DMS 273 treated with DMSO at 0.1 percent for 48 hours (cell line): Measurements from ENCODE around the gene ZFYVE19.
A peak's percentile ranks its signal among the peaks of the same experiment; 100 is the strongest.

Source experiments
- DNase-seq: peaks from one replicate; lab custom pipeline; 2025; lab: John Stamatoyannopoulos, UW

The ZFYVE19 gene

DNA sequence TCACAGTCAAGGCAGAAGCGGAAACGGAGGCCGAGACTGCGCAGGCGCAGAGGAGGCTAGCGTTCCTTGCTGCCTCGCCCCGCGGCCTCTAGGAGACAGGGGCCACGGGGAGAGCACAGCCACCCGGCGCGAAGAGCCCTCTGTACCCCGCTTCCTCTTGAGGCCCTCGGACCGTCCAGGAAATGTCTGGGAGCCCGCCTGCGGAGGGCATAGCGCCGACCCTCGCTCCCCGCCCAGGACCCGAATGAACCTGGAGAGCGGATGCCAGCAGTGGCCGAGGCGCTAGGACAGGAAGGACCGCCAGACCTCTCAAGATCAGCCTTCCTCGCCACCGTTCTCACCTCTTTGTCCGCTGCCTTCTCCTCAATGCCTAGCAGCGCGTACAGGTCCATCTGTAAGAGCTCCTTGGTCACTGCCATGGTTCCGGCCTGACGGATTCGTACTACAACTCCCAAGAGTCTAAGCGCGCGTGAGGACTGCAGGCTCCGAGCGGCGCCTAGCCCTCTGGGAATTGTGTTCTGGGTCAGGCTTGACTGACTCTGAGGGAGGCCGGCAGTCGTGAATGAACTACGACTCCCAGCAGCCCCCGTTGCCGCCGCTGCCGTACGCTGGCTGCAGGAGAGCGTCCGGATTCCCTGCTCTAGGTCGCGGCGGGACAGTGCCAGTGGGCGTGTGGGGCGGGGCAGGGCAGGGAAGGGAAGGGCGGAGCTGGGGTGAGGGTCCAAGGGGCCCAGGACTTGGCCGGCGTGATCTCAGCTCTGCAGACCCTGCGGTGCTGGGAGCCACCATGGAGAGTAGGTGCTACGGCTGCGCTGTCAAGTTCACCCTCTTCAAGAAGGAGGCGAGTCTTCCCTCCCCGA, at the start of gene ZFYVE19, which contains the start of gene DNAJC17:
Gene ZFYVE19 (plus strand): TSS at position 62 of the 860 bp plus-strand sequence. CDS start 501 bp downstream, at position 563.
Gene DNAJC17 (minus strand): TSS at position 446 of the 860 bp plus-strand sequence. CDS start 27 bp downstream, at position 419.
- peak; percentile 90 for DNase-seq

GRCh38 chr15:40759961-40760360, 46.9 kb upstream of the ZFYVE19 start:
- no peak for DNase-seq

- DNase-seq, result no peak
Observed at GRCh38 chr15:40762919-40763800, 43.7 kb upstream of the ZFYVE19 start.

DNA sequence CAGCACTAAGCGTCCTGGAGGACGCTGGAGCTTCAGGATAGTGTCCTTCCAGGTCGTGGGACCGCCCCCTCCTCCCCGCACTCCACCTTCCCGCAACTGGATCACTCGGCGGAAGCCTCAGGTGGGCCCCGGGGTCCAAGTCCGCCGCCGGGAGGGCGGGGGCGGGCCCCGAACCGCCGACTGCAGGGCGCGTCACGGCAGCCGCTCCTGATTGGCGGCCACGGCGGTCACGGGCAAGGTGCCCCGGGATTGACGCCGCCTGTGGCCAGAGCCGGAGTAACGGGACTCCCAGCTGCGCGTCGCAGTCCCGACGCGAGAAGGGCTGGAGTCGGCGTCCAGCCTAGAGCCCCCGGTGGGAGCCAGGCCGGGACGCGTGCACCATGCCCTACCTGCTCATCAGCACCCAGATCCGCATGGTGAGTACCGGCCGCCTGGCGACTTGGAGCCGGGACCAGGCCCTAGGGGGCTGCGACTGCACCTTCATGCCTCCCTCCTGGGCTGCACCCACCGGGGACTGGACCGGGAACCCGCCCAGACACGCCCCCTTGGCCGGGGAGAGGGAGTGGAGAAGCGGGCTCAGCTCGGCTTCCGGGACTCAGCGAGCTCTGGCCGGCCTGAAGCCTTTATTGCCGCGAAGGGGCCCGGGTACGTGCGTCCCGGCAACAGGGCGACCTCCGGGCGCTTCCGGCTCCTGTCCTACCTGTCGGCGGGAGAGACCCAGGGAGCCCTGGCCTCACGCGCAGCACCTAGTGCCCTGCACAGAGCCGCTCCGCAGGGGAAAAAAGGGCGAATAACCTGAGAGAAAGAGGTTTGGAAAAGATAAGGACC, 42.9 kb upstream of the ZFYVE19 start, which contains the start of gene GCHFR:
Gene GCHFR (plus strand): TSS at position 268 of the 828 bp plus-strand sequence. CDS start 113 bp downstream, at position 381.
- no peak for DNase-seq

- DNase-seq, result no peak
Observed at GRCh38 chr15:40764629-40765103, 42.2 kb upstream of the ZFYVE19 start.

DNA sequence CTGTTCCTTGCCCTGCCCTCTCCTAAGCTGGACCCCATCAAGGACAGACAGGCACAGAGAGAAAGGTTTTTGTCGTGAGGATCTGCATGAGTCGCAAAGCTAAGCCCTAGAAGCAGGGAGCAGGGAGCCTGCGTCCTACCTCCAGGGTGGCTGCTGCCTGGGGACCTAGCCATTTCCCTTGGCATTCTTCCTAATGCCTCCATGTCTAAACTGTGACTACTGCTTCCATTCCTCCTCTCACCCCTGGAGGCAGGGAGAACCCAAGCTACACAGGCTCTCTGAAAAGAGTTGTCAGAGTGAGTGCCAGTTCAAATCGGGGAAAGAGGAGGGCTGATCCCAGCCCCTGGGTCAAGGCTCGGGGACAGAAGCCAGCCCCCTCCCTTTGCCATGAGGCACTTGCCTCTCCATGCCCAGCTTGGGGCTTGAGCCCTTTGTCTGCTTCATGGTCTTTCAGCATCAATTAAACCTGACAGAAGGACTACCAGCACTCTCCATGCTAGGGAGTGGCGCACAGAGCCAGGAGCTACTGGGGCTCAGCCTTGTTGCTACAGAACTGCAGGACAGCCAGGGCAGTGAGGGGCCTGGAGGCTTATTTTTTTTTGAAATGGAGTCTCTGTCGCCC, 40.6 kb upstream of the ZFYVE19 start:
- DNase-seq, result no peak

DNA sequence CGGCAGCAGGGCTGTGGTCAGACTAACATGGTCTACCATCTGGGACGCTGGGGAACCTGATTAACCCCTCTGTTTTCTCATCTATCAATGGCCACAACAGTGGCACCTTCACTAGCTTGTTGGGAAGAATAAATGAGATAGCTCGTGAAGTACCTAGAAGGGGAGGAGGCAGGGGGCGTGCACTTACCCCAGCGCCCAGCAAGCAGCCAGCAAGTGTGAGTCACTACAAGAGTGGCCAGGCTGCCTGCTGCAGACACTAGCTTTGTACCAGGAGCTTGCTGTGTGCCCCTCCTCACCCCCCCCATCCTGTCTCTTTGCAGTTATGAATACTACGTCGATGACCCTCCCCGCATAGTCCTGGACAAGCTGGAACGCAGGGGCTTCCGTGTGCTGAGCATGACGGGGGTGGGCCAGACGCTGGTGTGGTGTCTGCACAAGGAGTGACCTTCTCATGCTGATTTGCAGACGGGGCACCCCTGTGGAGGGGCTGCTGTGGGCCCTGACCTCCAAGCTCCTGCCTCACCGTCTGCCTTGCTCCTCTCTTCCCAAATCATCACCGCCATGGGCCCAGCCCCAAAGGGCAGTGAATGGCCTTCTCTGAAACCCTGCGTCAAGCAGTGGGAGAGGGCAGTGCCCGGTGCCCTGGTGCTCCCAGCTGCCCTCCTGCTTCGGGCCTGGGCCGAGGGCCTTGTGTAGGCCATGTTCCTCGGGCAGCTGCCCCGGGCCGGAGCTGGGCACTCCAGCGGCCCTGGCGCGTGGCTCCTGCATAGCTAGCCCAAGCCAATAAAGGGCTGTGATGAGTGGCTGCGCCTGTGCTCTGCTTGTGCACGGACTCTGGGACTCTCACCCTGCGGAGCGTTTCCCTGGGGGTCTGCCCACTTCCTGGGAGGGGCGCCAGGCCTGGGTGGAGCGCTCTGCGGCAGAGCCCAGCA, 39.7 kb upstream of the ZFYVE19 start:
- DNase-seq, result no peak

- DNase-seq, result no peak
Observed at GRCh38 chr15:40767838-40768500, 38.9 kb upstream of the ZFYVE19 start.

GRCh38 chr15:40768521-40769273, 38.2 kb upstream of the ZFYVE19 start:
- no peak for DNase-seq

DNA sequence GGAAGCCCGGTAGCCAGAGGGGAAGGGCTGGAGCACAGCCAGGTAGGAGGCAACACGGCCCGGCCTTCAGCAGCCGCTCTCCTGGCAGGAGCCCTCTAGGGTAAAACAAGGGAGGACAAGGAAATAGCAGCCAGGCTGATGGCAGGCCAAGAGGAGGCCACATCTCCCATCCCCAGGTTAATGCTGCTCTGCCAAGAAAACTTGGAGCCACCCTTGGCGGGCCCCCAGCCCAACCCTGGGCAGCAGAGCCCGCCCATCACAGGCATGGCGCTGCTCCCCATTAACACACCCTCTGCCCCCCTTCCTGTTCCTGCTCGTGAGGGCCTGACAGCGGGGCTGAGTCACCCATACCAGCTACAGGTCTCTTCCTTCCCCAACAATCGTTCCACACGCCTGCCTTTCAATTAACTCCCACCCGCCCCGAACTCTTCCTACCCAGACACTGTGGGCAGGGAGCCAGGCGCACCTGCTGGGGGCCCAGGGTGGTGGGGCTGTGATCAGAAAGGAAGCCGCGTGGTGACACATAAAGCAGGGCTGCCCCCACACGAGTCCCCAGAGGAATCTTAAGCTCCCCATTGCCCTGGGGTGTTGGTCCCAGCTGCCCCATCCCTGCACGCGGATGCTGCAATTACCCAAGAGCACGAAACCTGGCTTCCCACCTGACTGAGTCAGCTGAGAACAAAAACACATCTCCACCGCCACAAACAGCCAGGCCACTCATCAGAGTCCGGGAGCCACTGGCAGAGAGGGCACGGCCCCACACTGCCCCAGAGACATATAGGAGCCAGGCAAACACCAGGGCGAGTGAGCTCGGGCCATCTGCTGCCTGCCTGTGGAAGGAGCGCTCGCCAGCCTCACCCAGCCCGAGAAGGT, 37.4 kb upstream of the ZFYVE19 start, which contains the start of gene C15orf62:
Gene C15orf62 (plus strand): TSS at position 707 of the 873 bp plus-strand sequence. CDS start 516 bp downstream, outside the sequence.
- no peak for DNase-seq

GRCh38 chr15:40770147-40770721, 36.7 kb upstream of the ZFYVE19 start:
- DNase-seq, result peak; percentile 27

DNA sequence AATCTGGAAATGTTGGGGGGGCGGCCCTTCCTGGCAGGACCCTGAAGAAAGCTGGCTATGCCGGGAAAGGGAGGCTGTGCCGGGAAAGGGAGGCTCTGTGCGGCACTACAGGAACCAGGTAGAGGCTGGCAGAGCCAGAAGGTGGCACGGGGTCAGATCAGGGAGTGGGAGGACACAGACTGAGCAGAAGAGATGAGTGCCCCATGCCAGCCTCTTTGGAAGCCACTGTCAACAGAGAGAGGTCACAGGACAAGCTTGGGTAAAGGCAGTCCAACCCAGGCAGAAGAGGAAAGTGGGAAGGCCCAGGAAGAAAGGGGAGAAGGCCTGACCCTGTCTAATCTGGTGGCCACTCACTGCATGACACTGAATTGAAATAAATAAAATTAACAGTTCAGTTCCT, 35.6 kb upstream of the ZFYVE19 start:
- no peak for DNase-seq

DNA sequence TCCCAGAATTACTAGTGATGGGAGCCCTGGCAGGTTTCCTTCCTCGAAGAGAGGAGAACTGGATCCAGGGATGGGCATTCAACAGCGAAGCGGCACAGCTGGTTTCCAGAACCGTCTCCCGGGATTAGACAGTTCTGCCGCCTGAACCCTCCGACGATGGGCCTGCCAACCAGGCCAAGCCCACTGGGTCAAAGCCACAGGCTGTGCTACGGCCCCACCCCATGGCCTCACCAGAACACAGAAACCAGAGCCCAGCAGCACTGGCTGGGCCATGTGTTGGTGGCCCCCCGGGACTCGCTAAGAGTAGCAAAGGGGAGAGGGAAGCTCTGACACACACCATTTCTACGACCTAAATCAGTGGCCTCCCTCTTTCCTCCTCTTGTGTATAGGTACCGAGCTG, 34.9 kb upstream of the ZFYVE19 start:
- no peak for DNase-seq

DNA sequence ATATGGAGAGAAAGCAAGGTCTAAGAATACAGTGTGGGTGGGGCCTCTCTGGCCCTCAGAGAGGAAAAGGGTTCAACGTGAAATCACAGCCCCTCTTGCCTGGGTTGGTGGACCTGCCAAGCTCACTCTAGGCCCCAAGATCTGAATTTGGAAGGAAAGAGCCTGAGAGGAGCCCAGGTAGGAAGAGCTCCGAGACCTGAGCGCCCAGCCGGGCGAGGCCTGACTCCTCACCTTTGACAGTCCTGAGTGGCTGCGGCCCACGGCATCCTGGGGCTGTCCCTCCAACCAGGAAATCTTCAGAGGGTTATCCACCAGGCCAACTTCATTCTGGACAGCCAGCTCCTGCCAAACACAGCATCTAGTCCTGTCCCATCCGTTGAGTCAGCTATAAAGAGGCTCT, 33.4 kb upstream of the ZFYVE19 start:
- DNase-seq, result no peak

- no peak for DNase-seq
Observed at GRCh38 chr15:40773902-40774301, 33.0 kb upstream of the ZFYVE19 start.

- DNase-seq, result no peak
Observed at GRCh38 chr15:40775007-40775406, 31.9 kb upstream of the ZFYVE19 start.
